HEK293 (cell line): ENCODE results near the gene UBALD2.

Experiments
- CTCF ChIA-PET: fragments of 350-600 bp; formaldehyde crosslinking; extraction: SDS; loops from one replicate; lab custom pipeline; 2021; ENCODE audit warnings: antibody characterized with exemption; lab: Yijun Ruan, JAX
- POLR2A ChIA-PET: fragments of 300-600 bp; formaldehyde crosslinking; extraction: SDS; loops from one replicate; lab custom pipeline; 2020; ENCODE audit warnings: antibody characterized with exemption, inconsistent platforms; lab: Yijun Ruan, JAX
- H3K27ac ChIP-seq: fragments of 200-500 bp; sonication (Bioruptor generic); 2 replicates; pipeline ENCODE4 v1.5.1; 2014; ENCODE audit warnings: low read depth, low read length, control low read depth, inconsistent platforms; ENCODE audit errors: extremely low read depth
- H3K36me3 ChIP-seq, 2 experiments: fragments of 200-500 bp in 1 of 2; sonication (Bioruptor generic) in 1 of 2; 1 replicate in 1 of 2; 2 replicates in 1 of 2; pipeline ENCODE4 v1.5.1; 2014 to 2017; ENCODE audit warnings: inconsistent platforms in 2 of 2, low read length in 2 of 2; ENCODE audit not compliant: control insufficient read depth in 2 of 2, insufficient read depth in 1 of 2
- H3K4me1 ChIP-seq: fragments of 200-500 bp; sonication (Bioruptor generic); 2 replicates; pipeline ENCODE4 v1.5.1; 2014; ENCODE audit warnings: mild to moderate bottlenecking, low read length, inconsistent platforms; ENCODE audit not compliant: control insufficient read depth, insufficient read depth
- H3K4me3 ChIP-seq: 2 replicates; pipeline ENCODE4 v1.5.1; 2011; ENCODE audit warnings: low read depth, mild to moderate bottlenecking, control low read depth, low read length, moderate library complexity
- H3K9me3 ChIP-seq: fragments of 200-500 bp; sonication (Bioruptor generic); 2 replicates; pipeline ENCODE4 v1.5.1; 2014; ENCODE audit warnings: low read depth, low read length, inconsistent platforms; ENCODE audit not compliant: control insufficient read depth, insufficient read depth
- EGR2 ChIP-seq: fragments of 450-650 bp; formaldehyde crosslinking; IDR thresholded peaks from 2 replicates; pipeline ENCODE4 v1.5.1; 2016; ENCODE audit warnings: low read depth, missing biosample characterization, missing genetic modification characterization
- GLIS2 ChIP-seq: fragments of 450-650 bp; formaldehyde crosslinking; IDR thresholded peaks from 2 replicates; pipeline ENCODE4 v1.5.1; 2016; ENCODE audit warnings: missing biosample characterization, missing genetic modification characterization
- IKZF3 ChIP-seq: fragments of 450-650 bp; IDR thresholded peaks from 2 replicates; pipeline ENCODE4 v1.5.0; 2018; ENCODE audit warnings: missing biosample characterization, mild to moderate bottlenecking, missing genetic modification characterization, moderate library complexity
- KLF1 ChIP-seq: fragments of 450-650 bp; formaldehyde crosslinking; IDR thresholded peaks from 2 replicates; pipeline ENCODE4 v1.5.1; 2016; ENCODE audit warnings: missing biosample characterization, missing genetic modification characterization
- KLF8 ChIP-seq: fragments of 450-650 bp; formaldehyde crosslinking; IDR thresholded peaks from 2 replicates; pipeline ENCODE4 v1.5.1; 2016; ENCODE audit warnings: missing biosample characterization, missing genetic modification characterization
- RBAK ChIP-seq: fragments of 450-650 bp; formaldehyde crosslinking; IDR thresholded peaks from 2 replicates; pipeline ENCODE4 v1.5.1; 2016; ENCODE audit warnings: missing biosample characterization, missing genetic modification characterization
- SP2 ChIP-seq: fragments of 450-650 bp; formaldehyde crosslinking; IDR thresholded peaks from 2 replicates; pipeline ENCODE4 v1.5.1; 2016; ENCODE audit warnings: missing biosample characterization, missing genetic modification characterization
- ZBTB17 ChIP-seq: fragments of 450-650 bp; formaldehyde crosslinking; IDR thresholded peaks from 2 replicates; pipeline ENCODE4 v1.5.1; 2016; ENCODE audit warnings: missing biosample characterization, missing genetic modification characterization
- ZBTB8A ChIP-seq: fragments of 450-650 bp; formaldehyde crosslinking; IDR thresholded peaks from 2 replicates; pipeline ENCODE4 v1.5.1; 2016; ENCODE audit warnings: missing biosample characterization, missing genetic modification characterization
- ZEB2 ChIP-seq: fragments of 450-650 bp; formaldehyde crosslinking; IDR thresholded peaks from 2 replicates; pipeline ENCODE4 v1.5.1; 2016; ENCODE audit warnings: missing biosample characterization, missing genetic modification characterization
- ZFHX2 ChIP-seq: fragments of 450-650 bp; formaldehyde crosslinking; conservative IDR thresholded peaks from 2 replicates; pipeline ENCODE4 v1.5.1; 2016; ENCODE audit warnings: missing biosample characterization, missing genetic modification characterization
- ZIC2 ChIP-seq: fragments of 450-650 bp; formaldehyde crosslinking; IDR thresholded peaks from 2 replicates; pipeline ENCODE4 v1.5.1; 2016; ENCODE audit warnings: missing biosample characterization, missing genetic modification characterization
- ZNF19 ChIP-seq: fragments of 450-650 bp; formaldehyde crosslinking; IDR thresholded peaks from 2 replicates; pipeline ENCODE4; 2016; ENCODE audit warnings: missing biosample characterization, missing genetic modification characterization, low read depth
- ZNF24 ChIP-seq: fragments of 450-650 bp; formaldehyde crosslinking; IDR thresholded peaks from 2 replicates; pipeline ENCODE4 v1.5.1; 2016; ENCODE audit warnings: missing biosample characterization, missing genetic modification characterization
- ZNF324 ChIP-seq: fragments of 450-650 bp; formaldehyde crosslinking; IDR thresholded peaks from 2 replicates; pipeline ENCODE4 v1.5.1; 2016; ENCODE audit warnings: missing biosample characterization, missing genetic modification characterization
- ZNF335 ChIP-seq: fragments of 450-650 bp; formaldehyde crosslinking; conservative IDR thresholded peaks from 2 replicates; pipeline ENCODE4 v1.5.1; 2016; ENCODE audit warnings: missing biosample characterization, missing genetic modification characterization
- ZNF341 ChIP-seq: fragments of 450-650 bp; formaldehyde crosslinking; IDR thresholded peaks from 2 replicates; pipeline ENCODE4; 2016; ENCODE audit warnings: low read depth, missing biosample characterization, missing genetic modification characterization
- ZNF600 ChIP-seq: fragments of 450-650 bp; formaldehyde crosslinking; IDR thresholded peaks from 2 replicates; pipeline ENCODE4 v1.5.1; 2016; ENCODE audit warnings: missing biosample characterization, missing genetic modification characterization
- ZNF624 ChIP-seq: fragments of 450-650 bp; formaldehyde crosslinking; IDR thresholded peaks from 2 replicates; pipeline ENCODE4 v1.5.1; 2017; ENCODE audit warnings: missing biosample characterization, missing genetic modification characterization
- ZNF629 ChIP-seq: fragments of 450-650 bp; formaldehyde crosslinking; IDR thresholded peaks from 2 replicates; pipeline ENCODE4 v1.5.1; 2017; ENCODE audit warnings: missing biosample characterization, missing genetic modification characterization
- ZNF76 ChIP-seq: fragments of 450-650 bp; formaldehyde crosslinking; IDR thresholded peaks from 2 replicates; pipeline ENCODE4; 2016; ENCODE audit warnings: low read depth, missing biosample characterization, missing genetic modification characterization, borderline replicate concordance
- TF ChIP-seq, protein P1 (sequence below): fragments of 450-650 bp; formaldehyde crosslinking; IDR thresholded peaks from 2 replicates; pipeline ENCODE4 v1.5.1; 2017; ENCODE audit warnings: missing biosample characterization, missing genetic modification characterization
- TF ChIP-seq, protein P2 (sequence below): fragments of 450-650 bp; formaldehyde crosslinking; IDR thresholded peaks from 2 replicates; pipeline ENCODE4 v1.5.1; 2016; ENCODE audit warnings: missing biosample characterization, missing genetic modification characterization

Gene UBALD2

DNA sequence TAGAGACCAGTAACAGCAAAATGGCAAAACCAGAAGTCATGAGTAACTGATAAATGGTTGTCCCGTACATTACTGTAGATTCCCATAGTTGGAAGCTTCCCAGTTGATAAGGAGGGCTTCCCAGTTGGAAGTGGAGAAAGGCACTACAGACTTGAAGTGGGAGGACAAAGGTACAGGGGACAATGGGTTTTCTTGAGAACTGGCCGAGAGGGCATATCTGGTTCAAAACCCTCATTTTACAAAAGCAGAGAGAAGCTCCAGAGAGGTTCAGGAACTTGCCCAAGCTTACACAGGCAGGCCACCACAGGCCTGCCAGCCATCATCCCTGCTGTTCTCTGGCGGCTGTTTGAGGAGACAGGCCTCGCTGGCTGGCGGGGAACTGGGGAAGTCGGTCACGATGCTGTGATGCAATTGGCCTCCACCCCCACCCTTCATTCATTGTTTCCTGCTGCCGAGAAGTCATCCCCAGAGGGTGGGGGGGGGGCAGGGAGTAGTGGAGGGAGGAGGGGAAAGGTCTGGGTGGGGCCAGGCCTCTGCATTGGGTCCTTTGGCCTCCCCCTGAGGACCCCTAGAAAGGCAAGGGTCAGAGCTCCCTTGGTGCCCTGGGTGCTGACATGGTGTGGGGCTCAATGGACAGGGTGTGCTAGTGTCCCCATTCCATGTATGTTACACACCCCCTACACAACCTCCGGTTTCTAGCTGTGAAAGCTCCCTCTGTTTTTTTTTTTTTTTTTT lies 3.0 kb downstream of the UBALD2 start:
- POLR2A ChIA-PET, result interaction anchor here (0.6 to 1.9 kb wide), 8 partner anchors 11 to 364 kb away, joined by 3 to 6 read pairs (median 4); partner anchors contain the start of gene RNF157
- TF ChIP-seq ZIC2 (tag by site-specific recombination), result peak; percentile 49
- no peak for TF ChIP-seq ZNF76 (tag by site-specific recombination)
- TF ChIP-seq RBAK (tag by site-specific recombination), result no peak
- TF ChIP-seq ZNF624 (tag by site-specific recombination), result no peak
- TF ChIP-seq ZNF600 (tag by site-specific recombination), result 0 out of 2 replicates have a peak, but pooled peaks have one; percentile 6
- TF ChIP-seq KLF8, result 0 out of 2 replicates have a peak, but pooled peaks have one; percentile 7
- TF ChIP-seq ZFHX2 (tag by site-specific recombination), result peak; percentile 23; the same call in 1 of the 2 replicates
- 0 out of 2 replicates have a peak, but pooled peaks have one; percentile 15 for TF ChIP-seq ZBTB8A (tag by site-specific recombination)
- no peak for TF ChIP-seq ZNF324 (tag by site-specific recombination)
- 0 out of 2 replicates have a peak, but pooled peaks have one; percentile 29 for TF ChIP-seq KLF1 (tag by site-specific recombination)
- TF ChIP-seq IKZF3 (tag by site-specific recombination), result peak; percentile 81
- TF ChIP-seq ZBTB17 (tag by site-specific recombination), result 0 out of 2 replicates have a peak, but pooled peaks have one; percentile 20
- TF ChIP-seq, protein P1, sequence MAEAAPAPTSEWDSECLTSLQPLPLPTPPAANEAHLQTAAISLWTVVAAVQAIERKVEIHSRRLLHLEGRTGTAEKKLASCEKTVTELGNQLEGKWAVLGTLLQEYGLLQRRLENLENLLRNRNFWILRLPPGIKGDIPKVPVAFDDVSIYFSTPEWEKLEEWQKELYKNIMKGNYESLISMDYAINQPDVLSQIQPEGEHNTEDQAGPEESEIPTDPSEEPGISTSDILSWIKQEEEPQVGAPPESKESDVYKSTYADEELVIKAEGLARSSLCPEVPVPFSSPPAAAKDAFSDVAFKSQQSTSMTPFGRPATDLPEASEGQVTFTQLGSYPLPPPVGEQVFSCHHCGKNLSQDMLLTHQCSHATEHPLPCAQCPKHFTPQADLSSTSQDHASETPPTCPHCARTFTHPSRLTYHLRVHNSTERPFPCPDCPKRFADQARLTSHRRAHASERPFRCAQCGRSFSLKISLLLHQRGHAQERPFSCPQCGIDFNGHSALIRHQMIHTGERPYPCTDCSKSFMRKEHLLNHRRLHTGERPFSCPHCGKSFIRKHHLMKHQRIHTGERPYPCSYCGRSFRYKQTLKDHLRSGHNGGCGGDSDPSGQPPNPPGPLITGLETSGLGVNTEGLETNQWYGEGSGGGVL (tag by site-specific recombination), result peak; percentile 35; the same call in 1 of the 2 replicates
- TF ChIP-seq ZNF24 (tag by site-specific recombination), result peak; percentile 77; the same call in 1 of the 2 replicates
- peak; percentile 71 for TF ChIP-seq ZNF341 (tag by site-specific recombination)
- peak; percentile 54; the same call in 1 of the 2 replicates for TF ChIP-seq GLIS2
- TF ChIP-seq, protein P2, sequence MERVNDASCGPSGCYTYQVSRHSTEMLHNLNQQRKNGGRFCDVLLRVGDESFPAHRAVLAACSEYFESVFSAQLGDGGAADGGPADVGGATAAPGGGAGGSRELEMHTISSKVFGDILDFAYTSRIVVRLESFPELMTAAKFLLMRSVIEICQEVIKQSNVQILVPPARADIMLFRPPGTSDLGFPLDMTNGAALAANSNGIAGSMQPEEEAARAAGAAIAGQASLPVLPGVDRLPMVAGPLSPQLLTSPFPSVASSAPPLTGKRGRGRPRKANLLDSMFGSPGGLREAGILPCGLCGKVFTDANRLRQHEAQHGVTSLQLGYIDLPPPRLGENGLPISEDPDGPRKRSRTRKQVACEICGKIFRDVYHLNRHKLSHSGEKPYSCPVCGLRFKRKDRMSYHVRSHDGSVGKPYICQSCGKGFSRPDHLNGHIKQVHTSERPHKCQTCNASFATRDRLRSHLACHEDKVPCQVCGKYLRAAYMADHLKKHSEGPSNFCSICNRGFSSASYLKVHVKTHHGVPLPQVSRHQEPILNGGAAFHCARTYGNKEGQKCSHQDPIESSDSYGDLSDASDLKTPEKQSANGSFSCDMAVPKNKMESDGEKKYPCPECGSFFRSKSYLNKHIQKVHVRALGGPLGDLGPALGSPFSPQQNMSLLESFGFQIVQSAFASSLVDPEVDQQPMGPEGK (tag by site-specific recombination), result peak; percentile 45; the same call in 1 of the 2 replicates
- TF ChIP-seq EGR2 (tag by site-specific recombination), result 0 out of 2 replicates have a peak, but pooled peaks have one; percentile 6
- TF ChIP-seq SP2 (tag by site-specific recombination), result 0 out of 2 replicates have a peak, but pooled peaks have one; percentile 9
- TF ChIP-seq ZNF335, result peak; percentile 64
- peak; percentile 75 for TF ChIP-seq ZNF629 (tag by site-specific recombination)
- no peak for TF ChIP-seq ZNF19 (tag by site-specific recombination)
- TF ChIP-seq ZEB2 (tag by site-specific recombination), result peak; percentile 33; the same call in 1 of the 2 replicates
- CTCF ChIA-PET, result interaction anchor here (0.7 to 5.8 kb wide), 6 partner anchors 11 to 254 kb away, joined by 3 to 52 read pairs (median 4); no protein-coding TSS in a partner anchor
- Histone ChIP-seq H3K36me3 (peaks cover 5 to 28% of the 10 kb centered on the region in 2 experiments; a peak in 2 of 3 replicates), H3K4me3 (no peak overlapping the region), H3K9me3 (no peaks in the 10 kb centered on the region), H3K4me1 (no peaks in the 10 kb centered on the region; the same call in 1 of the 2 replicates), H3K27ac (0 out of 2 replicates have a peak overlapping the region, but pooled peaks have one; percentile 4)
